Osteoblast (primary cell): ENCODE data around the gene SPTB. TPM values are rescaled to one million over a fixed set of nuclear protein-coding genes. Genes with fewer than 3 reads are reported as not detected.

Experiments
- DNase-seq: peaks from one replicate; pipeline ENCODE4 v3.0.0; 2011; ENCODE audit warnings: low spot score, mixed read lengths; ENCODE audit not compliant: insufficient read length; ENCODE audit errors: missing footprints
- H2AFZ ChIP-seq: 2 replicates; pipeline ENCODE4 v1.6.0; 2011; ENCODE audit warnings: mild to moderate bottlenecking, low read length
- H3K27ac ChIP-seq: 2 replicates; pipeline ENCODE4 v1.5.1; 2011; ENCODE audit warnings: mild to moderate bottlenecking, low read depth, low read length, moderate library complexity
- H3K27me3 ChIP-seq: 2 replicates; pipeline ENCODE4 v1.6.0; 2012; ENCODE audit warnings: mild to moderate bottlenecking, control low read depth, inconsistent platforms, low read length, moderate library complexity; ENCODE audit not compliant: insufficient read depth
- H3K36me3 ChIP-seq: 2 replicates; pipeline ENCODE4 v1.5.1; 2011; ENCODE audit warnings: mild to moderate bottlenecking, low read length, control low read depth, moderate library complexity; ENCODE audit not compliant: insufficient read depth
- H3K4me1 ChIP-seq: 2 replicates; pipeline ENCODE4 v1.5.1; 2011; ENCODE audit warnings: mild to moderate bottlenecking, low read length, control low read depth, moderate library complexity; ENCODE audit not compliant: insufficient read depth
- H3K4me2 ChIP-seq: 2 replicates; pipeline ENCODE4 v1.6.0; 2011; ENCODE audit warnings: mild to moderate bottlenecking, low read length; ENCODE audit not compliant: insufficient read depth
- H3K4me3 ChIP-seq: fragments of 200-600 bp; sonication (generic); 3 replicates; pipeline ENCODE4 v1.5.1; 2012; ENCODE audit warnings: mild to moderate bottlenecking, low read length, inconsistent platforms; ENCODE audit not compliant: insufficient read depth
- H3K79me2 ChIP-seq: 2 replicates; pipeline ENCODE4 v1.6.0; 2012; ENCODE audit warnings: mild to moderate bottlenecking, low read length, control low read depth, inconsistent platforms; ENCODE audit not compliant: insufficient read depth
- H3K9me3 ChIP-seq: 2 replicates; pipeline ENCODE4 v1.5.1; 2011; ENCODE audit warnings: low read depth, low read length, control low read depth
- H4K20me1 ChIP-seq: 2 replicates; pipeline ENCODE4 v1.6.0; 2012; ENCODE audit warnings: mild to moderate bottlenecking, low read length, control low read depth; ENCODE audit not compliant: insufficient read depth
- total RNA-seq: library from RNA; depleted of rRNA; stranded (reverse); fragments of >200 nt; gene quantifications from 2 replicates; pipeline ENCODE4 v1.2.3, GENCODE V29; 2012
- TF ChIP-seq, protein P1 (sequence below): IDR thresholded peaks from 2 replicates; pipeline ENCODE4 v1.5.1; 2011; ENCODE audit warnings: mild to moderate bottlenecking, low read depth, low read length, moderate library complexity; ENCODE audit errors: extremely low read depth

SPTB gene
- total RNA-seq, 1 donor, result under 0.01 TPM

DNA sequence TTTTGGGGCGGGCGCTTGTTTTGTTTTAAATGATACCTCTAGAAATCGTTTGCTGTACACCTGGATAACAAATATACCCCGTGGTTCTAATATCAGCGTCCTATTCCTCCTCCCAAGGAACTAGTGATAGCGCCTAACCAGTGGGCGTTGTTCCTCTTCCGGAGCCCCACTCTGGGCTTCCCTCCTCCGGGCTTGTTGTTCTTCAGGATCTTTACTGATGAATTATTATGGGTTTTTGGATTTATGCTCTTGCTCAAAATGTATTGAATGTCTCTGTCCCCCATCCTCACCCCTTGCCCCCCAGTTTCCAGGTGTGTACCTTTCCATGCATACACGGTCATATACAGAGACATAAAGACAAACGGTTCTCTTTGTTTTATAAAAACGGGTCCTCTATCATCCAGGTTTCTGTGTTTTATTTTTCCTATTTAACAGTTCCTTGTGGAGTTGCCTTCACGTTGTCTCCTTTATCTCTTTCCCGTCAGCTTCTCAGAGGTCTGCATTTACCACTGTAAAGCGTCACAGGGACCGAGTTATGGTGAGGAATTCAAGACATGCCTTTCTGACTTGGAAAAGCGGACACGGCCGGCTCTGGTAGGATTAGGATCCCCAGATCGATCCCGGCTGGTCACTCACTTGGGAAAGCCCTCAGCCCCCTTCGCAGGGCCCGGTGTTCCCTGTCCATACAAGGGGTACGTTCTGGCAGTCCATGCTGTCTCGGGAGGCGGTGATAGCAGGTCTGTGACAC lies 176.1 kb downstream of the SPTB start:
- Histone ChIP-seq H3K4me3 (peak overlapping the region; percentile 83), H2AFZ (peak overlapping the region; percentile 93), H3K79me2 (peaks cover 4% of the 10 kb centered on the region), H3K27me3 (peaks cover 31% of the 10 kb centered on the region), H3K4me1 (peaks cover 22% of the 10 kb centered on the region), H4K20me1 (no peaks in the 10 kb centered on the region), H3K9me3 (no peaks in the 10 kb centered on the region), H3K4me2 (peak overlapping the region; percentile 88), H3K36me3 (no peaks in the 10 kb centered on the region), H3K27ac (no peak overlapping the region)
- no peak for DNase-seq
- TF ChIP-seq, protein P1, sequence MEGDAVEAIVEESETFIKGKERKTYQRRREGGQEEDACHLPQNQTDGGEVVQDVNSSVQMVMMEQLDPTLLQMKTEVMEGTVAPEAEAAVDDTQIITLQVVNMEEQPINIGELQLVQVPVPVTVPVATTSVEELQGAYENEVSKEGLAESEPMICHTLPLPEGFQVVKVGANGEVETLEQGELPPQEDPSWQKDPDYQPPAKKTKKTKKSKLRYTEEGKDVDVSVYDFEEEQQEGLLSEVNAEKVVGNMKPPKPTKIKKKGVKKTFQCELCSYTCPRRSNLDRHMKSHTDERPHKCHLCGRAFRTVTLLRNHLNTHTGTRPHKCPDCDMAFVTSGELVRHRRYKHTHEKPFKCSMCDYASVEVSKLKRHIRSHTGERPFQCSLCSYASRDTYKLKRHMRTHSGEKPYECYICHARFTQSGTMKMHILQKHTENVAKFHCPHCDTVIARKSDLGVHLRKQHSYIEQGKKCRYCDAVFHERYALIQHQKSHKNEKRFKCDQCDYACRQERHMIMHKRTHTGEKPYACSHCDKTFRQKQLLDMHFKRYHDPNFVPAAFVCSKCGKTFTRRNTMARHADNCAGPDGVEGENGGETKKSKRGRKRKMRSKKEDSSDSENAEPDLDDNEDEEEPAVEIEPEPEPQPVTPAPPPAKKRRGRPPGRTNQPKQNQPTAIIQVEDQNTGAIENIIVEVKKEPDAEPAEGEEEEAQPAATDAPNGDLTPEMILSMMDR, result no peak

DNA sequence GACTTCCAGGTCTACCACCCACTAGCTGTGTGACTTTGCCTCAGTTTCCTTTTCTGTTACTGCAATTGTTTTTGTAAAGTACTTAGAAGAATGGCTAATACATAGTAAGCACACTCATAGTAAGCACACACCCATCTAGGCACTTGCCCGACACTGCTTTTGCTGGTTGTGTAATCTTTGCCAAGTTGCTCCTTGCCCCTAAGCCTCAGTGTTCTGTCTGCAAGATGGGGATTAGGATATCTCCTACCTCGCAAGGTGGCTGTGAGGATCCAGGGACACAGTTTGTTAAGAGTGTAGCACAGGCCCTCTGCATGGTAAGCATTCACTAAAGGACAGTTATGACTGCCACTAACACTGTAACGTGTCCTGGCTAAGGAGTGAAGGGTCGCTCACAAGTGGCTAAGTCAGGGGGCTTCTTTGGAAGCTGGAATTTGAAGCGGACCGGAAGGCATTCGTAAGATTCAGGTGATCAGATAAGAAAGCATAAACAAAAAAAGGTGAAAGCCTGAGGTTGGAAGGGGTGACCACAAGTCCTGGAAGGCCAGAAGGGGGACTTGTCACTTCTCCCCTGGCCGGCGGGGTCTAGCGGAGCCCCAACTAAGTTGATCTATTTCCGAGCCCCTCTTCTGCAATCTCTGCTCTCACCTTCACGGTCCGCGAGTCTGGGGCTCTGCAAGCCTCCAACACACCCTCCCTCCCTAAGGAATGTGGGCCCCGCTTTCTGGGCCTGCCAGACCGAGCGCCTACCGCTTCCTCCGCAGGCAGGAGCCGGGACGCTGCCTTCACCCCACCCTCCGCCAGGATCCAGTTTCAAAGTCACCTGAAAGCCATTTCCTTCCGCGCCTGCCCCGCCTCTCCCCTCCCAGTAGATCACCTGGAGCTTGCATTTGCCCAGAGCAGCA lies 177.0 kb downstream of the SPTB start:
- Histone ChIP-seq H3K36me3 (no peaks in the 10 kb centered on the region), H3K27ac (no peak overlapping the region), H3K4me2 (no peak overlapping the region), H3K79me2 (no peaks in the 10 kb centered on the region), H3K27me3 (peaks cover 39% of the 10 kb centered on the region), H4K20me1 (no peaks in the 10 kb centered on the region), H3K9me3 (no peaks in the 10 kb centered on the region), H3K4me1 (peaks cover 14% of the 10 kb centered on the region), H2AFZ (no peak overlapping the region), H3K4me3 (no peak overlapping the region)
- TF ChIP-seq, protein P1, result no peak
- no peak for DNase-seq

DNA sequence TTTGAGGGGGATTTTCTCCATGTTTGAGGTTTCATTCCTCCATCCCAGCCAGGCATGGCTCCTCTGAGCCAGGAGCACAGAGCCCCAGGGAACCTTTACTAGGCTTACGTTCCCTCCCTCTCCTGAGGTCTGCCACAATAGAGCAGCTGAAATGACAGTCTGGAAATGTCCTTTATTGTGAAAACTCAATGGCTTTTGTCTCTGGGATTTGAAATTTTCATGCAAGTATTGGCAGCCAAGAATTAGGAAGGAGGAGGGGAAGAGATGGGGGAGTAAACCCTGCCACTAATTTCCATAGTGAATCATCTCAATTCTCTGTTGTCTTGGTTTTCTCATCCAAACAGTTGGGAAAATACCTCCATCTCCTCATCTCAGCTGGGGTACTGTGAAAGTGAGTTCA lies 178.0 kb downstream of the SPTB start:
- Histone ChIP-seq H3K27me3 (peaks cover 40% of the 10 kb centered on the region), H3K4me1 (peaks cover 7% of the 10 kb centered on the region), H3K4me3 (no peak overlapping the region), H3K4me2 (no peak overlapping the region), H3K36me3 (no peaks in the 10 kb centered on the region), H3K27ac (no peak overlapping the region), H3K79me2 (no peaks in the 10 kb centered on the region), H2AFZ (no peak overlapping the region), H3K9me3 (no peaks in the 10 kb centered on the region), H4K20me1 (no peaks in the 10 kb centered on the region)
- TF ChIP-seq, protein P1, result no peak
- no peak for DNase-seq

DNA sequence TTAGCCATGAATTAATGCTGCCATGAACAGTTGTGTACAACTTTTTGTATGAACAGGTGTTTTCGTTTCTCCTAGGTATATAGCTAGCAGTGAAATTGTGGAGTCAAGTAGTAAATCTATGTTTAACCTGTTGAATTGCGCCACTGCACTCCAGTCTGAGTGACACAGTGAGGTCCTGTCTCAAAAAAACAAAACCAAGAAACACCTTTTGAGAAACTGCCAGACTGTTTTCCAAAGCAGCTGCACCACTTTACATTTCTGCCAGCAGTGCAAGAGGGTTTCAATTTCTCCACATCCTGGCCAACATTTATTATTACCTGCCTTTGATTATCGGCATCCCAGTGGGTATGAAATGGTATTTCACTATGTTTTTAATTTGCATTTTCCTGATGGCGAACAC lies 178.8 kb downstream of the SPTB start:
- no peak overlapping the region for H2AFZ ChIP-seq
- TF ChIP-seq, protein P1, result no peak
- H3K9me3 ChIP-seq, result no peaks in the 10 kb centered on the region
- H3K27ac ChIP-seq, result no peak overlapping the region
- no peak for DNase-seq
- no peaks in the 10 kb centered on the region for H3K79me2 ChIP-seq
- peaks cover 45% of the 10 kb centered on the region for H3K27me3 ChIP-seq
- peaks cover 7% of the 10 kb centered on the region for H3K4me1 ChIP-seq
- no peak overlapping the region for H3K4me2 ChIP-seq
- H3K4me3 ChIP-seq, result no peak overlapping the region
- no peaks in the 10 kb centered on the region for H3K36me3 ChIP-seq
- H4K20me1 ChIP-seq, result no peaks in the 10 kb centered on the region
